ENCODE data around the gene ERMAP.
"Not testable (repeated sequence)": the region's sequence is repeated elsewhere in the genome, so short reads cannot be mapped to it uniquely, and the experiment has no call there.

ERMAP gene

GRCh38 chr1:42845193-42845592 is 28.3 kb downstream of the ERMAP start:
- no peak for DNase-seq (ENCODE audit: low spot score)

DNA sequence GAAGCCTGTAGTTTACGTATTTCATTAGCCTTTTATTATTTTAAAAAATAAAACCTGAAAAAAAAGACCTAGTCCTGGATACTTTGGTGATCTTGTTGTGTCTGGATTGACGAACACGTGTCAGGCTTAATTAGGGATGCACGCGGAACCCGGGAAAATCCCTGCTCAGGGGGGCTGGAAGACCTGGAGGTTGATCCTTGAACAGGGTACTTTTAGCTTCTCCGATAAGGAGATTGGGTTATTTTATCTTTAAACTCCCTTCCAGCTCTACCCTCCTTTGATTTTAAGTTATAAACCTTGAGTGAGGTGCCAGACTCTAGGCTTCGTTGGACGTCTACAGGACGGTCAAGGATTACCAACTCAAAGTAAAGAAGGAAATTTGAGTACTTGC is 28.9 kb downstream of the ERMAP start:
- DNase-seq (ENCODE audit: low spot score) = no peak

- peak; percentile 96 for DNase-seq (ENCODE audit: low spot score)
Measured at GRCh38 chr1:42846257-42847110, 29.6 kb downstream of the ERMAP start, which contains the start of gene ZNF691. Gene ZNF691 (plus strand): TSS chr1:42846613. CDS start chr1:42849659, 3,046 bp downstream.

DNA sequence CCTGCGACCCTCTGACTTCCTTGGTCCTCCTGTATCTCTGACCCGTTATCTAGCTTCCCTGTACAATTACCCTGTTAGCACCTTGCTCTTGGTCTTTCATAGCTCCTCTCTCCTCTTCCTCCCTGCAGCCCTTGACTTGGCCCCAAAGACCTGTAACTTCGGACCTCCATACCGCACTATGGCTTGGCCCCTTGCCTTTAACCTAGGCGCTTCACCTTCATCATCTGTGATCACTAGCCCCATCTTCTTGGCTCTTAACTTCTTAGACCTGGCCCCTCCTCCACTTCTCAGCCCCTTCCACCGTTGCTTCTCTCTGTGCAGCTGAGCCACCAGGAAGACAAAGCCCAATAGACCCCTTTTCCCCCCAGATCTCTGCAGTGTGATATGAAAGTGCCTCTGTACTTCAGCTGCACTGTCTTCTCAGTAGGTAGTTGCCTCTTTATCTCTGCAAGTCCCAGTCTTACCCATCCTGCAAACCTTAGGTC is 30.2 kb downstream of the ERMAP start:
- peak; percentile 9 for DNase-seq (ENCODE audit: low spot score)

GRCh38 chr1:42847721-42848460 is 31.0 kb downstream of the ERMAP start:
- DNase-seq (ENCODE audit: low spot score) = no peak

DNA sequence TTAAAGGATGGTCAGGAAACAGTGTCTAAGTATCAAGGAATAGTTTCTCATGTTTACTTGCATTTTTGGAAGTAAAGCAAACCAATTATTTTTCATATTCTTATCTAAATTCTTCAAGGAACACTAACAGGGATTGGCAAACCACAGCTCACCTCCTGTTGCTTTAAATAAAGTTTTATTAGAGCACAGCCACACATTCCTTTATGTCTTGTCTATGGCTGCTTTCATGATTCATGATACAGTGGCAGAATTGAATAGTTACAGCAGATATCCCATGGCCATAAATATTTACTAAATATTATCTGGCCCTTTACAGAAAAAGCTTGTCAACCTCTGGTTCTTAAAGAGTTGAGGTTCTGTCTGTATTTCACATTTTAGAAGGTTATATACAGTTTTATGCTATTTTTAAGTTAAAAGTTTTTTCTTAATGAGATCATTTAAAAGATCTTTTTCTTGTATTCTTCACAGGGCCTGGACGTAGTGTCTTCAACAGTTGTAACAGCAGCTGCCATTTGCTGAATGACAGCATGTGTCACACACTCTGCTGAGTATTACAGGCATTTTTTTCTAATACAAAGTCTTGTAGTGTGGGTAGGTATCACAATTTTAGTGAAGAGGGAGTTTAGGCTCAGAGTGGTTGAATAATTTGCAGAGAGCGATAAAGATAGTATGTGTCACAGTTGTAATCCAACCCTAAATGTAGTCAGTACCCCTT is 32.1 kb downstream of the ERMAP start:
- DNase-seq (ENCODE audit: low spot score) = no peak

DNA sequence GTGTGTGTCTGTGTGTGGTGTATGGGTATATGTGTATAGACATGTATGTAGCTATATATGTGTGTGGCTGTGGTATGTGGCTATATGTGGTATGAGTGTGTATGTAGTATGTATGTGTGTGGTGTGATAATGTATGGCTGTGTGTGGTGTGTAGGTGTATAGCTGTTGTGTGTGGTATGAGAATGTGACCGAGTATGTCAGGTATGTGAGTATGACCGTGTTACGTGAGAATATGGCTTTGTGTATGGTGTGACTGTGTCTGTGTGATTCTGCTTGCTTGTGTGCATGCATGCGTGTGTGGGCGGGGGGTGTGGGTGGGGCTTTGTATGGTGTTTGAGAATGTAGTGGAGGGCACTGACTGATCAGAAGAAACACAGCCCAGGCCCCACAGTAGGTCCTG is 33.0 kb downstream of the ERMAP start:
- DNase-seq (ENCODE audit: low spot score) = no peak

DNA sequence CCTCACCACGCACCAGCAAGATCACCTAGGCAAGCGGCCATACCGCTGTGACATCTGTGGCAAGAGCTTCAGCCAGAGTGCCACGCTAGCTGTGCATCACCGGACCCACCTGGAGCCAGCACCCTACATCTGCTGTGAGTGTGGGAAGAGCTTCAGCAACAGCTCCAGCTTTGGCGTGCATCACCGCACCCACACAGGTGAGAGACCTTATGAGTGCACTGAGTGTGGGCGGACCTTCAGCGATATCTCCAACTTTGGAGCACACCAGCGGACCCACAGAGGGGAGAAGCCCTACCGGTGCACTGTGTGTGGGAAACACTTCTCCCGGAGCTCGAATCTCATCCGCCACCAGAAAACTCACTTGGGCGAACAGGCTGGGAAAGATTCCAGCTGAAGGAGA is 34.5 kb downstream of the ERMAP start:
- no peak for DNase-seq (ENCODE audit: low spot score)

DNA sequence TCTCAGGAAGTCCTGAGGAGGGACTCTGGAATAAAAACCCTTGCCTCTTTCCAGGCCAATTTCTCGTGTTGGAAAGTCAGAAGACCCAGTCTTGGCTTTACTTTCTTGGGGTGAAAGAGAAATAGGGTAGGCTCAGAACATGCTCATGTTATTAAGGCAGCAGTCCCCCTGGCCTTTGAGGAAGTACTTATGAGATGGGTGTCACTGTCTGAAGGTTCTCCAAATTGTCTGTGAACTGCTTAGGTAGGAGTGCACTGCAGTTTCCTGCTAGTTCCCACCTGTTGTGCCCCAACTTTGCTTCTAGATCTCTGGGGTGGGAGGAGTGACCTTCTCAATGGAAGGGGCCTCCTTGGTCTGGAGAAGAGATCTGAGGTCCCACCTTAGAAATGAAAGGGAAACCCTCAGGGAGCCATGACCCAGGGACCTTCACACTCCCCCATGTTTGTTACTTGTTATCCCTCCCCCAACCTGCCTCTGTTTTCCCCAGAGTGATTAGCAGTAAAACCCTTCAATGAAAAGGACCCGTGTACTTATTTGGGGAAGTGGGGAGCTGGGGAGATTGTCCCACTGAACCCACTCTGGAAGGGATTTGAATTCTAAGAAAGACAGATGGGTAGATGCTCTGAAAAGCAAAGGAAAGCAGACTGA is 35.2 kb downstream of the ERMAP start:
- DNase-seq (ENCODE audit: low spot score) = no peak

- no peak for DNase-seq (ENCODE audit: low spot score)
Measured at GRCh38 chr1:42852608-42852980, 35.7 kb downstream of the ERMAP start.

DNA sequence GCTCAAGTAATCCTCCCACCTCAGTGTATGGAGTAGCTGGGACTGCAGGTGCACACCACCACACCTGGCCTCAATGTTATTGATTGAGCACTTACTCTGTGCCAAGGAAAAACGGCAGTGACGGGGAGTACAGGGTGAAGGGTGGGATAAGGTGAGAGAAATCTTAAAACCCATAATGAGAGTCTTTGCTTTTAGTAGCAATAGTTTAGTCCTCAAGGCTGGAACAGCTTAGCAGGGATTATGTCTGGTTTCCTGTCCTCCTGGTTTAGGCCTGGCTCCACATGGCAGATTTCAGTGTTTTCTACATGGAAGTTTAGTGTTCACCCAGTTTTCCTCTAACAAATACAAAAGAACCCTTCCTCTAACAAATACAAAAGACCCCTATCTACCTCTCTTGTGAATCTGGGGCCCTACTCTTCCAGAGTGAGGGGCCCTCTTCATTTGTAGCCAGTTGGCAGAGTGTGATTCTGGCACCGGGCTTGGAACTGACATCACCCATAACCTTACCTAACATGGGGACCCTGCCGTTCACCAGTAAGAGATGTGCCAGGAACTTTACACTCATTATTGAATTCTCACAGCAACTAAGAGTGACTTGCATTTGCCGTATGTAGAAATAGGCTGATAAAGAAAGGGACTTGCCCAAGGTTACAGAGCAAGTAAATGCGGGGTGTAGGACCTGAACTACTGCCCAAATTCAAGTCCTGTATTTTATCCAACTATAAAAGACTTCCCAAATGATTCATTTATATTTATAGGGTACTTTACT is 36.4 kb downstream of the ERMAP start:
- no peak for DNase-seq (ENCODE audit: low spot score)

DNA sequence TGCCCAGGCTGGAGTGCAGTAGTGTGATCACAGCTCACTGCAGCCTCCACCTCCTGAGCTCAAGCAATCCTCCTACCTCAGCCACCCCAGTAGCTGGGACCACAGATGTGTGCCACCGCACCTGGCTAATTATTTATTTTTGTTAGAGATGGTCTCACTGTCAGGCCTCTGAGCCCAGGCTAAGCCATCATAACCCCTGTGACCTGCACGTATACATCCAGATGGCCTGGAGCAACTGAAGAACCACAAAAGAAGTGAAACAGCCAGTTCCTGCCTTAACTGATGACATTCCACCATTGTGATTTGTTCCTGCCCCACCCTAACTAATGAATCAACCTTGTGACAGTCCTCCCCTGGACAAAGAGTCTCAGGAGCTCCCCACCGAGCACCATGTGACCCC is 39.6 kb downstream of the ERMAP start:
- not testable (repeated sequence) for DNase-seq (ENCODE audit: low spot score)

DNA sequence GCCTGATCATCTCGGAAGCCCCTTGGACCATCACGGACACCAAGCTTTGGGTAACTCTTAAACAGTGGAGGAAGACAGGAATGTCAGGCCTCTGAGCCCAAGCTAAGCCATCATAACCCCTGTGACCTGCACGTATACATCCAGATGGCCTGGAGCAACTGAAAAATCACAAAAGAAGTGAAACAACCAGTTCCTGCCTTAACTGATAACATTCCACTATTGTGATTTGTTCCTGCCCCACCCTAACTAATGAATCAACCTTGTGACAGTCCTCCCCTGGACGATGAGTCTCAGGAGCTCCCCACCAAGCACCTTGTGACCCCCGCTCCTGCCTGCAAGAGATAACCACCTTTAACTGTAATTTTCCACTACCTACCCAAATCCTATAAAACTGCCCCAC is 42.4 kb downstream of the ERMAP start:
- not testable (repeated sequence) for DNase-seq (ENCODE audit: low spot score)

- DNase-seq (ENCODE audit: low spot score) = no peak
Measured at GRCh38 chr1:42860339-42861013, 43.6 kb downstream of the ERMAP start.

- no peak for DNase-seq (ENCODE audit: low spot score)
Measured at GRCh38 chr1:42861014-42861399, 44.1 kb downstream of the ERMAP start.

GRCh38 chr1:42866549-42866948 is 49.6 kb downstream of the ERMAP start:
- no peak for DNase-seq (ENCODE audit: low spot score)

DNA sequence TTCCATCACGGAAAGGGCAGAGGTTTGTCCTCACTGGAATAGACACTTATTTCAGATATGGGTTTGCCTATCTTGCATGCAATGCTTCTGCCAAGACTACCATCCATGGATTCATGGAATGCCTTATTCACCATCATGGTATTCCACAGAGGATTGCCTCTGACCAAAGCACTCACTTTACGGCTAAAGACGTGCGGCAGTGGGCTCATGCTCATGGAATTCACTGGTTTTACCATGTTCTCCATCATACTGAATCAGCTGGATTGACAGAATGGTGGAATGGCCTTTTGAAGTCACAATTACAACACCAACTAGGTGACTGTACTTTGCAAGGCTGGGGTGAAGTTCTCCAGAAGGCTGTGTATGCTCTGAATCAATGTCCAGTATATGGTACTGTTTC is 51.5 kb downstream of the ERMAP start:
- not testable (repeated sequence) for DNase-seq (ENCODE audit: low spot score)

GRCh38 chr1:42869254-42869653 is 52.3 kb downstream of the ERMAP start:
- not testable (repeated sequence) for DNase-seq (ENCODE audit: low spot score)

- not testable (repeated sequence) for DNase-seq (ENCODE audit: low spot score)
Measured at GRCh38 chr1:42869751-42870150, 52.8 kb downstream of the ERMAP start.

GRCh38 chr1:42873108-42873507 is 56.2 kb downstream of the ERMAP start:
- not testable (repeated sequence) for DNase-seq (ENCODE audit: low spot score)

GRCh38 chr1:42873670-42874069 is 56.7 kb downstream of the ERMAP start:
- no peak for DNase-seq (ENCODE audit: low spot score)
